ENCODE results near the gene NAALADL2.
A peak's percentile ranks its signal among the peaks of the same experiment; 100 is the strongest.

Gene NAALADL2

GRCh38 chr3:175398676-175399075 is 539.5 kb downstream of the NAALADL2 start:
- DNase-seq (ENCODE audit: low read depth): peak; percentile 6
- TF ChIP-seq CTCF (IDR thresholded peaks at IDR 0.05; ENCODE audit: low read length, missing control alignments): no peak
- H3K4me3 ChIP-seq (replicated peaks; ENCODE audit: low read depth, low read length): no peak overlapping the region

GRCh38 chr3:175399156-175399840 is 540.2 kb downstream of the NAALADL2 start:
- DNase-seq (ENCODE audit: low read depth): no peak
- no peak for TF ChIP-seq CTCF (IDR thresholded peaks at IDR 0.05; ENCODE audit: low read length, missing control alignments)
- H3K4me3 ChIP-seq (replicated peaks; ENCODE audit: low read depth, low read length): no peak overlapping the region

DNA sequence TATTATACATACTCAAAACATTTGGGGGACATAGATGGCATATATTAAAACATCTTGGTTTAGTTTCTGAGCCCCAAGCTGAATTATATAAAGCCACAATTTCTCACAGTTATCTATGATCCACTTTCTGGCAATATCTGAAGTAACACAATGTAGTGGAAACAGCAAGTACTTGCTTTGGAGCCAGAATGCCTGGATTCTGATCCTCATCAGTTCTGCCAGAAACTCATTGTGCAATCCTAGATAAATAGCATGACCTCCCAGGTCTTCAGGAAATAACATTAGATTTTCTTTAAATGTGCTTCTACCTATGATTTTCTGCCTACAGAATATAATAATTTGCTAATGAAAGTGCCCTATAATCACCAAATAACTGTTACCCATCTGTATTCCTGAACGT is 544.9 kb downstream of the NAALADL2 start:
- no peak for TF ChIP-seq CTCF (IDR thresholded peaks at IDR 0.05; ENCODE audit: low read length, missing control alignments)
- no peak overlapping the region for H3K4me3 ChIP-seq (replicated peaks; ENCODE audit: low read depth, low read length)
- DNase-seq (ENCODE audit: low read depth): peak; percentile 59

- no peak overlapping the region for H3K4me3 ChIP-seq (replicated peaks; ENCODE audit: low read depth, low read length)
- no peak for TF ChIP-seq CTCF (IDR thresholded peaks at IDR 0.05; ENCODE audit: low read length, missing control alignments)
- no peak for DNase-seq (ENCODE audit: low read depth)
Measured at GRCh38 chr3:175404621-175405020, 545.5 kb downstream of the NAALADL2 start.

DNA sequence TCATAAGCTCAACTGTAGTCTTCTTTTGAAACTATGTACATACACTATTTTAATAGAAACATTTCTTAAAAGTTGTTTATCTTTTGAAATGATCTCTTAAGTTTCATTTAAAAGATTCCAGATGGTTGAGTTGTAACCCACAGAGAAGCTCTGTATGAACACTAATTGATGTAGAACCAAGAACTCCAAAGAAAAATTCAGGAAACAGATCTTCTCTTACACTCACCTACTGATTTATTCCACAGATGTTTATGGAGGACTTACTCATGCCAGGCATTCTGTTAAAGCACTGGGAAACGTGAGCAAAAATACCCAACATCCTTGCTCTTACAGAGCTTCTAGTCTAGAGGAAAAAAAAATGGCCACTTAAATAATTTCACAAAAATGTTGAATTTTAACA is 551.1 kb downstream of the NAALADL2 start:
- TF ChIP-seq CTCF (IDR thresholded peaks at IDR 0.05; ENCODE audit: low read length, missing control alignments): no peak
- H3K4me3 ChIP-seq (replicated peaks; ENCODE audit: low read depth, low read length): no peak overlapping the region
- no peak for DNase-seq (ENCODE audit: low read depth)

GRCh38 chr3:175411405-175411804 is 552.3 kb downstream of the NAALADL2 start:
- no peak for DNase-seq (ENCODE audit: low read depth)
- no peak for TF ChIP-seq CTCF (IDR thresholded peaks at IDR 0.05; ENCODE audit: low read length, missing control alignments)
- H3K4me3 ChIP-seq (replicated peaks; ENCODE audit: low read depth, low read length): no peak overlapping the region

GRCh38 chr3:175411946-175412345 is 552.8 kb downstream of the NAALADL2 start:
- TF ChIP-seq CTCF (IDR thresholded peaks at IDR 0.05; ENCODE audit: low read length, missing control alignments): no peak
- H3K4me3 ChIP-seq (replicated peaks; ENCODE audit: low read depth, low read length): no peak overlapping the region
- DNase-seq (ENCODE audit: low read depth): no peak
